Kidney capillary endothelial cell (primary cell): ENCODE results near the gene PARP6.

ENCODE experiments used
- DNase-seq: peaks from one replicate; pipeline ENCODE4 v3.0.0-alpha.2; 2018; ENCODE audit warnings: low spot score

The PARP6 gene

DNA sequence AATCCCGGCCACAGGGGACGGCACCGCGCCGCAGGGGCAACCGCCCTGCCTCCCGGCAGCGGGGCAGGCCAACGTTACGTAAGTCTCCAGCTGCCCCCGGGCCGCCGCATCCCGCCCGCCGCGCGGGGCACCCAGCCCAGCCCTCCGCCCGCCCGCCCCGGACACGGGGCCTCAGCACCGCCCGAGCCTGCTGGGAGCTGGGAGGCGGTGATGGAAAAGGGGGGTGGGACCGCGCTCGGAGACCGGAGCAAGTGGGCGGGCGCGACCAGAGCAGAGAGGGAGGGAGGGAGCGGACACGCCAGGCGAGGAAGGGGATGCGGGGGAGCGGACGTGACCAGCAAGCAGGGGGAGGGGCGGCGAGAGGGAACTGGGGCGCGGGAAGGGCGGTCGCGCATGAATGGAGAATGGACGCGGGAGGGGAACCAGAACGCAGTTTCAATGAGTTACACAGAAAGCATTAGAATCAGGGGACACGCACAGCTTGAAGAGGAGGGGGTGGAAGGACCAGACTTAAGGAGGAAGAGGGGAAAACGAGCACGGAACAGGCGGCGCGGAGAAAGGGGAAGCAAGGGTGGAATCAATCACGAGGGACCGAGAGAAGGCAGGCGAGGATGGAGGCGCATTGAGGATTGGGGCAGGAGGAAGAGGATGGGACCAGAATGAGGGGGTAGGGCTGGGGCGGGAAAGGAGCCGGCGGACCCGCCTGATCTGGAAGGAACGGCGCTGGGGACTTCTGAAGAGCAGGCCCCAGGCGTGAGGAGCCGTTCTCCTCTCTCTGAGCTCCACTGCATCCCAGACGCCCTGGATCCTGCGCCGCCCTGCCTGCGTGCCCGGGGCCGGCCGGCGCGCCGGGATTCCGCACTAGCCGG is 41.9 kb downstream of the PARP6 start:
- DNase-seq = peak; percentile 49

DNA sequence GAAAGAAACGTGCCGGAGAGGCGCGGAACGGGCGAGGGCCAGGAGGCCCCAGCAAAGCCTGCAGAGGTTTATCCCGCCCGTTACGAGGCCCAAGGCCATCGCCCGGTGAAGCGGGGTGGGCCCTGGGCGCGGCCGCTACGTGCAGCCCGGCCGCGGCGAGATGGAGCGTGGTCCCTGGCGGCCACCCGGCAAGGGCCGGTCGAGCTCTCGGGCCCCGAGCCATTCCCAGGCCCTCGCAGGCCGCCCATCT is 42.5 kb downstream of the PARP6 start:
- no peak for DNase-seq

DNA sequence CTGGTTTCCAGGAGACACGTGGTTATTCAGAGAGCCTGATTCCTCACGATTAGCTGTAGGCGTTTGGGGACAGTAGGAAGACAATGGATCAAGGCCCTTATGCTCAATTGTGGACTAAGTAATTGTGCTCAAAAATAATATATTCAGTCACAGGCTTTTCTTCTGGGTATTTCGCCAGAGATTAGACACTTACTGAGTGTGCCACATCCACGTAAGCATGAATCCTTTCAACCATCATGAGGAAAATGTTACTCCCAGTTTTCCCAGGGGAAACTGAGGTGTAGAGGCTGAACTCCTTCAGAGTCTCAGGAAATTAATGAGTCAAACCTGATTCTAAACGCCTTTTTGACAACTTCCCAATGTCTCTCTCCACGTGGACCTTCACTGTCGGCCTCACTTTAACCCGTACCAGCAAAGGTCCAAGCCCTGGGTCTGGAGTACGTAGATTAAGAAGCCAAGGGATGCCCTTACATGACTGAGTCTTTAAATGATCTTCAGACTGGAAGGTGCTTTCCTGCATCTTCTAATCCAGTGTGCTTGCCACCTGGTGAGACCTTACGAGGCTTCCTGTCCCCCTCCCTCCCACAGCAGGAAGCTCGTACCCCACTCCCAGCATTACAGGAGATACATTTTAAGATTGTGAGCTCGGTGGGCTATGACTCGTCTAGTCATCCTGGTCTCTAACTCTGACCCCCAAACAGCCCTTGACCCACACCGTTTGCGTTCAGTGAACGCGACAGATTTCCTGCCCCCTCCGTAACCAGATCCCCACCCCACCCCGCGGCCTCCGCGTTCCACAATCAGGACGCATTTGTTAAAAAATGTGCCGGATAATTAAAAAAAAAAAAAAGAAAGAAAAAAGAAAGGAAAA is 43.0 kb downstream of the PARP6 start:
- peak; percentile 14 for DNase-seq

DNA sequence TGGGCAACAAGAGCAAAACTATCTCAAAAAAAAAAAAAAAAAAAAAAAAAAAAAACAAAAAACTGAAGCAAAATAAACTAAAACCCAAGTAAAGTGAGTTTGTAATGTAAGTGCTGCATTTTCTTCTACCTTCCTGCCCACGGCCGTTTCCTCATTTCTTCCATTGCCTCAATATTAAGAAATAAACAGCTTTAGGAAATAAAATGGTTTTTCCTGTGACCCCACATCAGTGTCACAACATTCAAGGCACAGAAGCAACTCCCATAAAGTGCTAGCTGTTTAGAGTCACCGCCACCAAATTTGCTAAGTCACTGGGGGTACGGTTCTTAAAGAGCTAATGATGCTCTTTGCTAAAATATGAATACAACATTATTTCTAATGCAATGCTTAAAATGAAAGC is 44.6 kb downstream of the PARP6 start:
- DNase-seq = no peak

DNA sequence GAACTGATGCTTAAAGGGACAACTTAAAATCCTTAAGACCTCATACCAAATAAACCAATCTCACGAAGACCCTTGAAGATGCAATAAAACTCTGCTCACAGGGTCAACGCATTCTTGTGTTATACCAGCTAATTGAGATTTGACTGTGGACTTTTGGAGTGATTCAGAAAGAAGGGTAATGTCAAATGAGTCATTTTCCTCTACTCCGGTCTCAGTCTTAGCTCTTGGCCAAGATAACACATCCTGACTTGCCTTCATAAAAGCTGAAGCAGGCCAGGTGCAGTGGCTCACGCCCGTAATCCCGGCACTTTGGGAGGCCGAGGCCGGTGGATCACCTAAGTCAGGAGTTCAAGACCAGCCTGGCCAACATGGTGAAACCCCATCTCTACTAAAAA is 45.2 kb downstream of the PARP6 start:
- DNase-seq = peak; percentile 81

DNA sequence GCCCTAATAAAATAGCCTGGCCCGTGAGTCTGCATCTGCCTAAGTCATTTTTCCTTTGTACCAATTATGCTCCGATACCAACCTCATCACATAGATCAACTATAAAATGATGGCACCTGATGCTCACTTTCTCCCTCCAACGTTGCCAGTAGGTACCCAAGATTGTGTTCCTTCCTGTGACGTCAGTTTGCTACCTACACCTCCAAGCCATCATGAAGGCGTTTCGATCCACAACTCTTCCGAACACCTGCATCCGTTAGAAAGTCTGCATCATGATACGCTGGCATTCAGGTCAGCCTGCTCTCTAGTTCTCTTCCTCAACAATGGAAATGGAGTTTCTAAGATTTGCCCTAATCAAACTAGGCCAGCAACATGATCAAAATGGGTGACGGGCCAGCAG is 49.1 kb downstream of the PARP6 start:
- no peak for DNase-seq

DNA sequence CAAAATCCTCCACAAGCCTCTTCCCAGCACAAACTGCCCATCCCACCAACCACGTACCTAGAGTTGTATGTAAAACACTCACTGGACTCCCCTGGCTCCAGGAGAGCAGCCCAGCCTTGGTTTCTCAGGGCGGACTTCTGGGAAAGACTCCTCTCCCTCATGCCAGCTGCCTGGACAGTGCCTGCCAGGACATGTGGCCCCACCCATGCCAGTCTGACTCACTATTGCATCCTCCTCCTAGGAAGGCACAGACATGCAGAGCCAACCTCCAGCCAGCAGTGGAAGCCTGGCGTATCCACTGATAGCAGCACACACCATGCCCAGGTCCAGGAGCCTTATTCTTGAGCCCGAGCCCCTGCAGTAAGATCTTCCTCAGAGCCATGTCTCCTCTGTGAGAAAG is 50.0 kb downstream of the PARP6 start:
- peak; percentile 15 for DNase-seq

DNA sequence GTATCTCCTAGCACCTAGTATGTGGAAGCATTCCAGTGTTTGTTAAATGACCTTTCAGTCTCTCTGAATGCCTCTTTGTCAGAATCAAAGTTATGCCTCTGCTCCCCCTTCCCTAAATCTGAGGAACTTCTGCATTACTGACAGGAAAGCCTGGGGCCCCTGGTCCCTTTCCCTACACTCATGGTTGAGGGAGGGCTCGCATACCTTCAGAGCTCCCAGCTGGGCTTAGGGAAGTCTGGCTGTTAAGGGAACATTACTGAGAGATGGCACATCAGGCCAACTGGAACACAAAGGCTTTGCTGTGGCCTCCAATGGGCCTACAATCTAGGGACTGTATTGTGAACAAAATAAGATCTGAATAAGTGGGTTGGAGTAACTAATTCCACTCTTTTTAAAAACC is 51.7 kb downstream of the PARP6 start:
- no peak for DNase-seq

DNA sequence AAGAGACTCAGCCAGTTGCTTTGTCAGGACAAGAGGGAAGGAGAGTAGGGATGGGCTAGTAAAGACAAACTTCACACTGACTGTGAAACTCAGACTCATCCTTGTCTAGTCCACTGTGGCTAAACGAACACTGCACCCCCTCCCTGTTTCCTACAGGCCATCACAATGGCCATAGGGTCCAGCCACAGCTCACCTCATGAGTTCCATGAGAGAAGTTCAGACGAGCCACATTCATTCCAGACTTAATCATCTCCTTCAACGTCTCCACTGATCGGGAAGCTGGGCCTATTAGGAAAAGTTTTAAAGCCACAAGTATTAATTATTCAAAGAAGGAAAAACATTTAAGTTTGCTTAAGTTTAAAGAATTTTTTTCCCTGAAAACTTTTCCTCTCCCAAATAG is 55.1 kb downstream of the PARP6 start:
- no peak for DNase-seq

DNA sequence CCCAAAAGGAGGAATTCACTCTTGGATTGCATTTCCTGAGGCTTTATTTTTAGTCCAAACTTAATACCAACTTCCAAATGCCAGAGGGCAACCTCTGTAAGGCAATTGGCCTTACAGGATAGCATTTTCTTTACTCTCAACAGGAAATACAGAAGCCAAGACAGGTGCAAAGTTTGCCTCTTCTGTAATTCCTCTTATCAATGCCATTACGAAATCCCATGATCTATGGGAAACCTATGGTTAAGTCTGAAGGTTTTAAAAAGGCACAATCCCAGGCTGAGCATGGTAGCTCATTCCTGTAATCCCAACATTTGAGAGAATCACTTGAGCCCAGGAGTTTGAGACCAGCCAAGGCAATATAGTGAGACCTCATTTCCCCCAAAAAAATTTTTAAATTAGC is 56.3 kb downstream of the PARP6 start:
- no peak for DNase-seq

DNA sequence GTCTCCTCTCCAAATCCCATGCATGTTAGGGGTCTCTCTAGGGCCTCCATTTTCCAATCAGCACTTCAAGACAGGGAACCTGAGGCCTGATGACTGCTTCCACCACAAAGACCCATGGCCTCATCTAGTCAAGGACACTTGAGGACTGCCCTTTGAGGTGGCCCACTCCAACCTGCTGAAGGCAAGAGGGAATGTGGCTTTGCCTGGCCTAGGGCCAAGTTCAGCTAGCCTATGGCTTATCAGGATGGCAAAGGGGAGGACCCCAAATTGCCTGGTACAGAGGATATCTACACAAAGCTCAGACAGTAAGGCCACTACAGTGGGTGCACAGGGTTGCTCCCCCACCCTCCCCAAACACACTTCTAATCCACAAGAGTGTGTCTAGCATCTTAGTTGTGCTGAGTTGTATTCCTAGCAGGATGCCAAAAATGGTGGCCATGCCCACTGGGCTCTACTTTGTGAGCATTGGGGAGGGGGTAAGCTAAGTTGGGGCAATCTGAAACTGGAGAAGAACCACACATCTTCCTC is 64.7 kb downstream of the PARP6 start:
- DNase-seq = no peak

DNA sequence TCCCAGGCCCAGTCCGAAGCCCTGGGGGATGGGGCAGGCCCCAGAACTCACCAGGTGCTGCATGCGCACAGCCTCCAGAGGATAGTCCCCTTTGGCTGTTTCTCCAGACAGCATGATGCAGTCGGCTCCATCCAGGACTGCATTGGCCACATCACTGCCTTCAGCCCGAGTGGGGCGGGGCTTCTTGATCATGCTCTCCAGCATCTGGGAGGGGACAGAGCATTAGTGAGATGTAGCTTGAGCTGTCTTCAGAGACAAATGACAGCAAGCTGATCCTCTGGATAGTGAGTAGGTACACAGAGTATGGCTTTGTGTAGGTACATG is 65.7 kb downstream of the PARP6 start:
- DNase-seq = no peak

DNA sequence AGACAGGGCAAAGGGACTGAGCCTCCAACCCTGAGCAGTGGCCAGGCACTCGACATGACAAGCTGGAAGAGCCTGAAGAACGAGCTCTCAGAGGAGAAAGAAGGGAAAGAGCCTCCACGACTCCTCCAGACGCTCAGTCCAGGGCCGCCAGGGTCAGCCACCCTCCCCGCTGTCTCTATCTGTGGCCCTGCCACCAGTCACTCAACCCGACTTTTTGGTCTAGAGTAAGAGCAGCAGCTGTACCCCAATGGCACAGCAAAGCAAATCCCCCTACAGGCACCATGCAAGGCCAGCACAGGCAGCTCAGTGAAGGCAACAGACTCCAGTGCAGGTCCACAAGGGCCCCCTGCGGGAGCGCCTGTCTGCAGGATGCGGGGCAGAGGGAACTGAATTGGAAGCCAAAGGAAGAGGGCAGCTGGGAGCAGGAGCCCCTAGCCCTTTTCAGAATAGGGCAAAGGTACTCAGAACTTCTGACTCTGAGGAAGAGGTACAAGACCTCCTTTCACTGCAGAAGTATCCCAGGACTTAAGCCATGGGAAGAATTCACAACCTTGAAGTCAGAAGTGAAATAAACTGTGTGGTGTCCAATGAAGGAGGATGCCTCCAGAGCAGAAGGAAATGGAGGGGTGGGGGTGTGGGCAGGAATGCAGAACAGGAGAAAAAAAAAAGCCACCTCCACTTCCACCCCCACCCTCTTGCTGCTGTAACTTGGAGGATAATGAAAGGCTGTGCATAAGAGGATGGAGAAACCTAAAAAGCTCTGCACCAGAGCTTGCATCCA is 66.3 kb downstream of the PARP6 start:
- no peak for DNase-seq

DNA sequence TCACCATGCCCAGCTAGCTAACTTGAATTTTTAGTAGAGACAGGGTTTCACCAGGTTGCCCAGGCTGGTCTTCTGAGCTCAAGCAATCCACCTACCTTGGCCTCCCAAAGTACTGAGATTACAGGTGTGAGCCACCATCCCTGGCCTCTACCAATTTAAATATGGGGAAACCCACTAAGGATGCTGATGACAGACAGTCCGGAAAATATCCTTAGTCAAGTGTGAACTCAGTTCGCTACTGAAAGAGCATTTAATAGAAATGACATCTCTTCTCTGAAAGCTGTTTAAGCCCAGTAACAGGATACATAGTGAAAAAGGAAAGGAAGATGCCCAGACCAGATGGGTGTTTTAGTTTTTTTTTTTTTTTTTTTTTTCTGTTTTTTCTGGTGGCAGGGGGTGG is 67.1 kb downstream of the PARP6 start:
- no peak for DNase-seq

DNA sequence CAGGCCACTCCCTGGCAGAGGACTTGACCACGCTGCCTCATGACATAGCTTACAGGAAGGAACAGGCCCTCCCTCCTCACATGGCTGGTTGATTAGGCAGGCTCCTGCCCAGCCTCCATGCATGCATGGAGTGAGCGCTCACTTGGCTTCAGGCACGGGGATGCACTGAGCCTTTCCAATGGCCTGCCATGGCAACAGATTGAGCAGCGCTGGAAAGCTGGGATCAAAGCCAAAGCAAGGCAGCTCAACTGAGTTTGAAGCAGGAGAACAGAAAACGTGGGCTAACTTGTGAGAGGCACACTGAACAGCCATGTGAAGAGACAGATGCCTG is 68.9 kb downstream of the PARP6 start:
- peak; percentile 26 for DNase-seq

DNA sequence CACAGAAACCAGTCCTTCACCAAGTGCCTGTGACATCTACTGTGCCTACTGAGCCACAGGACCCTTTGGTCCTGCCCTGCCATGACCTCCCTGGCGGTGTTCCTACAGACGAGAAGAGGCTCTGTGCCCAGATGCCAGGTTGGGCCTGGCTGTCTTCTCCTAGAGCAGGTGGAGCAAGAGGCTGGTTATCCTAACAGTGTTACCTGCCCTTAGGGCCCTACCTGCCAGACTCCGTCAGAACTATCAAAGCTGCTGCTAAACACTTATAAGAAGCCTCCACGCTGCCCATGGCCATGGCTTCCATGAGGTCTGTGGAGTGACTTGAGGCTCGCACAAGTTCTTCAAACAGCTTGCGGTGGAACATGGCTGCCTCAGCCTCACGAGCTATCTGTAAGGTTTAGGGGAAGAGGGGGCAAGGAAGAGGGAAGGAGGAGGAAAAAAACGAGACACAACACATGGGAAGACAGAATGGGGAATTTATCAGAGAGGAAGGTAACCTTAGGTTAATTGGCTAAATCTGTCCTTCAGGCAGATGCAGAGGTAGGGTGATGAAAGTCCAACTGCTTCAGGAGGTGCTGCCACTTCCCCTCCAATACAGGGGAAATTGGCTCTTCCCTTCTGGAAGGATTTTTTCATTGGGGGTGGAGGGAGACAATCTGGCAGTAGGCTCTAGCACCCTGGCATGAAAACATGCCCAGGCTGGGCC is 69.4 kb downstream of the PARP6 start:
- no peak for DNase-seq

DNA sequence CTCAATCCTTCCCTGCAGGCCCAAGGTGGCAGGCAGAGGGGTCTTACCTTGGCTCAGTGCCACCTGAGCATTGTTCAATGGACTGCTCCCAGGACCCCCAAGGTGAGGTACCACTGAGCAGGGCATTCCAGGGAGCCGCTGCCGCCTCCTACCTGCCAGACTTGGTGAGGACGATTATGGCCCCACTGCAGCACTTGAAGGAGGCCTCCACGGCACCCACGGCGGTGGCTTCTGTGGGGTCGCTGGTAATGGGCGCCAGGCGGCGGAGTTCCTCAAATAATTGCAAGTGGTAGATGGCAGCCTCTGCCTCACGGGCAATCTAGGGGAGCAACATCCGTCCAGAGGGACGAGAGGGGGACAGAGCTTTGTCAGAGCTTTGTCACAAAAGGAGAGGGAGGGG is 70.1 kb downstream of the PARP6 start:
- no peak for DNase-seq

DNA sequence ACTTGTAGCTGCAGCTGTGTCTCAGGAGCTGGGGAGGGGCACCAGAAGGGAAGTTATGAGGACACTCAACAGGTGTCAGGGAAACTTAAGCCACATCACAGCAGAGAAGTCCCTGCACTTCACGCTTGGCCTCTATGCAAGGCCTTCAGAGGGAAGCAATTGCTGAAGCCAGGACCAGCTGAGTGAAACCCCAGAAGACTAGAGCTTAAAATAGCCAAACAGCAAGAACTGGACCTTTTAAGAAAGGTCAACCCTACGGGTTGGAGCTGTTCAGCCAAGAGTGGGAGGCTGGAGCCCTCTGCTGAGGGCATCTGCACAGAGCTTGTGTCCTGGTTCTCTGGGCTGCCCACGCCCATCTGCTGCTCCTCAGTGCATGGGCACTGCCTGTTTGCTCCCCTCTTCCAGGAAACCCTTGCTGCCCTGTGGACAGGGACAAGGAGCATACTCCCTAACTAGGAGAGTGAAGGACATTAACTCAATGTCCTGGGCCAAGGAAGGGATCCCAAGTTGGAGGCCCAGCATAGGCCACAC is 70.9 kb downstream of the PARP6 start:
- no peak for DNase-seq

DNA sequence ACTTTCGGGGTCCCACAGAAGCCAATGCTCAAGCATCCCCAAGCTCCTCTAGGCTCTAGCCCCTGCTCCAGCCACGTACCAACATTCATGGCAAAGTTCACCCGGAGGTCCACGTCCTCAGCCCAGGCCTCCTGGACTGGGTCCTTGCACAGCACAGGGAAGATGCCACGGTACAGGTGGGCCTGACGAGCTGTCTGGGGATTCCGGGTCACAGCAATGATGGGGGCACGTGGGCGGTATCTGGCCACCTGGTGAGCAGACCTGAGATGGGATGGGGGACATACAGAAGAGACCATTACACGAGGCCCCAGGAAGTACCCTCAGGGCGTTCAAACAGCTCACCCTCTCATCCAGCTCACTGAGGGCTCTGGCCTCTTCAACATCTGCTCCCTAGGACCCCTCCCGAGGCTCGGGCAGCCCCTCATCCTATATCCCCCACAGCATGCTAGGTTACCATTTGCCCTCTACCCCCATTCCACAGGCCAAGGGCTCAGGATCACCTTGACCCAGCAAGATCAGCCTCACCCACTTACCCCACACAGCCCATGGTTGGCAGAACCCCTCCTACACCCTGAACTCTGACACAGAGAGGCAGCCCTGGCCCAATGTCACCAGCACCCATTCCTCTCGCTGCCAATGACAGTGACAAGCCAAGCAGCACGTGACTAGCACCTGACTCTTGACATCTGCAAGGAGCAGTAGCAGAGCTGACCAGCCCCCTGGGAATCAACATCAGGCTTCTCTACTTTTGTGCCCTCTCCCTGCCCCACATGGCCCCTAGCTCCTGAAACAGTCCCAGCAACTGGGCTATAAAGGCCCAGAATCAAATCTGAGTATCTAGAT is 71.7 kb downstream of the PARP6 start:
- DNase-seq = no peak

DNA sequence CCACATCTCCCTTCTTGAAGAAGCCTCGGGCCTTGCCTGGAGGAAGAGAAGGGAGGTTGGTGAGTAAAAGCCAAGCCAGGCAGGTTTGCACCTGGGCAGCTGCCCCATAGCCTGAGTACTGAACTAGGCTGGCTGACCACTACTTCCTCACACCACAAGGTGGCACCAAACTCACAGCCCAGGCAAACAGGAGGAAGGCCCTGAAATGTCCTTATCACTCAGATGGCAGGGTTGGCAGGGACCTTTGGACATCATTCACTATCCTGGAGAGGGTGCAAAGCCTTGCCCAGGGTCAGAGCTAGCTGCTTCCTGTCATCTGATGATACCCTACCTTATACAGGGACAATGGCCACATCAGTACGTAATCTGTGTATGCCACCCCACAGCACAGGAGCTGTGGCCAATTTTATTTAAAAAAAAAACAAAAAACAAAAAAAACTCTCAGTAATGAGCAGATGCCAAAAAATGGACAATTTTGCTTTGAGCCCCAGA is 72.6 kb downstream of the PARP6 start:
- DNase-seq = peak; percentile 61

DNA sequence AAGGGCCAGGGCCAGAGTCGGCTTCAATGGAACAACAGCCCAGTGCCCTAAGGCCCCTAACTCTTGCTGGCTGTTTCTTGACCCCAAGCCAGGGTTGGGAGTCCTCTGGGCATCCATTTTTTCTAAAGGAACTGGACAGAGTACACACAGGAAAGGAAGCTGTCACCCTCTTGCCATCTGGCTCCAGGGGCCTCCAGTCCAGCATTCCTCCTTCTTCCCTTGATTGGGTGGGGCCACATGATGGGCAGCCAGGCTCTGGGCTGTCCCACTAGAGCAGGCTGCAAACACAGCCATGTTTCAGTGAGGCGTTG is 73.2 kb downstream of the PARP6 start:
- DNase-seq = no peak
